Keratinocyte (primary cell): ENCODE measurements around the gene ATP1A4. TPM values are rescaled to one million over a fixed set of nuclear protein-coding genes. Genes with fewer than 3 reads are reported as not detected.

Experiments used
- DNase-seq: peaks from one replicate; pipeline ENCODE4 v3.0.0-alpha.2; 2011; ENCODE audit warnings: low read depth, missing footprints, low spot score
- FAIRE-seq: peaks from 2 replicates; lab custom pipeline; 2011; peaks lifted over from hg19 to GRCh38; lab: Jason Lieb, UNC
- H2AFZ ChIP-seq: 2 replicates; pipeline ENCODE4 v1.6.0; 2012; ENCODE audit warnings: low read length, control low read depth, inconsistent platforms; ENCODE audit not compliant: control insufficient read depth
- H3K27ac ChIP-seq: 2 replicates; pipeline ENCODE4 v1.5.1; 2011; ENCODE audit warnings: low read length; ENCODE audit not compliant: control insufficient read depth, insufficient read depth
- H3K27me3 ChIP-seq: 3 replicates; pipeline ENCODE4 v1.6.0; 2011; ENCODE audit warnings: low read length; ENCODE audit not compliant: control insufficient read depth, insufficient read depth; ENCODE audit errors: extremely low read depth
- H3K36me3 ChIP-seq, 2 experiments: 2 replicates in 1 of 2; 3 replicates in 1 of 2; pipeline ENCODE4 v1.5.1; 2011; ENCODE audit warnings: low read length in 2 of 2, mild to moderate bottlenecking in 1 of 2; ENCODE audit not compliant: control insufficient read depth in 2 of 2, insufficient read depth in 2 of 2; ENCODE audit errors: extremely low read depth in 1 of 2
- H3K4me1 ChIP-seq: 3 replicates; pipeline ENCODE4 v1.5.1; 2011; ENCODE audit warnings: low read length; ENCODE audit not compliant: control insufficient read depth, insufficient read depth; ENCODE audit errors: extremely low read depth
- H3K4me2 ChIP-seq: 3 replicates; pipeline ENCODE4 v1.6.0; 2011; ENCODE audit warnings: low read depth, low read length; ENCODE audit not compliant: control insufficient read depth, insufficient read depth; ENCODE audit errors: extremely low read depth
- H3K4me3 ChIP-seq, 3 experiments: fragments of 200-600 bp in 1 of 3; sonication (generic) in 1 of 3; 2 replicates in 2 of 3; 3 replicates in 1 of 3; pipeline ENCODE4 v1.5.1; 2011 to 2016; ENCODE audit warnings: low read length in 3 of 3, mild to moderate bottlenecking in 3 of 3, control low read depth in 2 of 3, inconsistent platforms in 1 of 3, low read depth in 1 of 3, mixed read lengths in 1 of 3, mixed run types in 1 of 3, moderate library complexity in 1 of 3; ENCODE audit not compliant: control insufficient read depth in 2 of 3, insufficient read depth in 2 of 3; ENCODE audit errors: extremely low read depth in 1 of 3
- H3K79me2 ChIP-seq: 2 replicates; pipeline ENCODE4 v1.6.0; 2012; ENCODE audit warnings: low read length; ENCODE audit not compliant: control insufficient read depth, insufficient read depth
- H3K9ac ChIP-seq: 3 replicates; pipeline ENCODE4 v1.6.0; 2011; ENCODE audit warnings: low read length; ENCODE audit not compliant: control insufficient read depth, insufficient read depth; ENCODE audit errors: extremely low read depth
- H3K9me1 ChIP-seq: 3 replicates; pipeline ENCODE4 v1.6.0; 2011; ENCODE audit warnings: low read length; ENCODE audit not compliant: control insufficient read depth, insufficient read depth; ENCODE audit errors: extremely low read depth
- H3K9me3 ChIP-seq: 2 replicates; pipeline ENCODE4 v1.5.1; 2012; ENCODE audit warnings: low read depth, low read length; ENCODE audit not compliant: control insufficient read depth
- H4K20me1 ChIP-seq: 3 replicates; pipeline ENCODE4 v1.6.0; 2011; ENCODE audit warnings: low read length; ENCODE audit not compliant: control insufficient read depth, insufficient read depth; ENCODE audit errors: extremely low read depth
- EZH2 ChIP-seq: IDR thresholded peaks from one replicate; pipeline ENCODE4 v1.6.1; 2012; ENCODE audit warnings: inconsistent platforms, mild to moderate bottlenecking, low read length, moderate library complexity
- dilution Hi-C: fragments of 300-500 bp; cut with MboI; formaldehyde crosslinking; loops from one replicate; pipeline ENCODE4 v1.7.0; 2020; ENCODE audit warnings: low sequenced_read_pairs; ENCODE audit not compliant: extremely low pct_ligation_motif_present
- polyA plus RNA-seq, 5 experiments: library from polyadenylated mRNA; depleted of rRNA in 3 of 5; stranded (reverse) in 3 of 5; stranded (forward) in 1 of 5; unstranded in 1 of 5; fragments of >200 nt; gene quantifications; 1 replicate in 1 of 5; 2 replicates in 3 of 5; 3 replicates in 1 of 5; pipeline versions ENCODE4 v1.2.1 to v1.2.3, GENCODE V29; 2011 to 2012; ENCODE audit warnings: missing spikeins in 2 of 5, low read depth in 1 of 5, low replicate concordance in 1 of 5
- TF ChIP-seq, protein P1 (sequence below), 3 experiments: IDR thresholded peaks in 1 of 3; conservative IDR thresholded peaks in 1 of 3; optimal IDR thresholded peaks in 1 of 3; 2 replicates in 2 of 3; 3 replicates in 1 of 3; pipeline versions ENCODE3 to v1.5.1; 2011; ENCODE audit warnings: low read length in 3 of 3, mild to moderate bottlenecking in 3 of 3, moderate library complexity in 2 of 3, control low read depth in 1 of 3, inconsistent platforms in 1 of 3; ENCODE audit not compliant: insufficient read depth in 2 of 3; ENCODE audit errors: extremely low read depth in 1 of 3

ATP1A4 gene
- polyA plus RNA-seq, 1 donor (not counting 4 experiments of a cell fraction or from before 2014, with no cell fraction given): not detected

GRCh38 chr1:160164121-160164520 is 12.7 kb downstream of the ATP1A4 start:
- H4K20me1 ChIP-seq: no peaks in the 10 kb centered on the region
- no peak for DNase-seq
- no peak overlapping the region for H3K9ac ChIP-seq
- no peak overlapping the region for H2AFZ ChIP-seq
- no peaks in the 10 kb centered on the region for H3K36me3 ChIP-seq
- TF ChIP-seq, protein P1, sequence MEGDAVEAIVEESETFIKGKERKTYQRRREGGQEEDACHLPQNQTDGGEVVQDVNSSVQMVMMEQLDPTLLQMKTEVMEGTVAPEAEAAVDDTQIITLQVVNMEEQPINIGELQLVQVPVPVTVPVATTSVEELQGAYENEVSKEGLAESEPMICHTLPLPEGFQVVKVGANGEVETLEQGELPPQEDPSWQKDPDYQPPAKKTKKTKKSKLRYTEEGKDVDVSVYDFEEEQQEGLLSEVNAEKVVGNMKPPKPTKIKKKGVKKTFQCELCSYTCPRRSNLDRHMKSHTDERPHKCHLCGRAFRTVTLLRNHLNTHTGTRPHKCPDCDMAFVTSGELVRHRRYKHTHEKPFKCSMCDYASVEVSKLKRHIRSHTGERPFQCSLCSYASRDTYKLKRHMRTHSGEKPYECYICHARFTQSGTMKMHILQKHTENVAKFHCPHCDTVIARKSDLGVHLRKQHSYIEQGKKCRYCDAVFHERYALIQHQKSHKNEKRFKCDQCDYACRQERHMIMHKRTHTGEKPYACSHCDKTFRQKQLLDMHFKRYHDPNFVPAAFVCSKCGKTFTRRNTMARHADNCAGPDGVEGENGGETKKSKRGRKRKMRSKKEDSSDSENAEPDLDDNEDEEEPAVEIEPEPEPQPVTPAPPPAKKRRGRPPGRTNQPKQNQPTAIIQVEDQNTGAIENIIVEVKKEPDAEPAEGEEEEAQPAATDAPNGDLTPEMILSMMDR (optimal IDR thresholded peaks at IDR 0.05 in 1 of 3, IDR thresholded peaks at IDR 0.05 in 1 of 3, conservative IDR thresholded peaks at IDR 0.05 in 1 of 3; ENCODE audit: extremely low read depth in 1 of 3, insufficient read depth in 2 of 3, low read length in 3 of 3): no peak
- TF ChIP-seq EZH2: no peak
- H3K9me1 ChIP-seq: no peaks in the 10 kb centered on the region
- dilution Hi-C loops: no loop called here
- no peak overlapping the region for H3K27ac ChIP-seq
- no peaks in the 10 kb centered on the region for H3K9me3 ChIP-seq
- H3K27me3 ChIP-seq: peaks cover 5% of the 10 kb centered on the region
- H3K4me1 ChIP-seq: no peaks in the 10 kb centered on the region
- no peak overlapping the region for H3K4me2 ChIP-seq
- H3K79me2 ChIP-seq: no peaks in the 10 kb centered on the region
- no peak overlapping the region for H3K4me3 ChIP-seq
- FAIRE-seq: no peak

DNA sequence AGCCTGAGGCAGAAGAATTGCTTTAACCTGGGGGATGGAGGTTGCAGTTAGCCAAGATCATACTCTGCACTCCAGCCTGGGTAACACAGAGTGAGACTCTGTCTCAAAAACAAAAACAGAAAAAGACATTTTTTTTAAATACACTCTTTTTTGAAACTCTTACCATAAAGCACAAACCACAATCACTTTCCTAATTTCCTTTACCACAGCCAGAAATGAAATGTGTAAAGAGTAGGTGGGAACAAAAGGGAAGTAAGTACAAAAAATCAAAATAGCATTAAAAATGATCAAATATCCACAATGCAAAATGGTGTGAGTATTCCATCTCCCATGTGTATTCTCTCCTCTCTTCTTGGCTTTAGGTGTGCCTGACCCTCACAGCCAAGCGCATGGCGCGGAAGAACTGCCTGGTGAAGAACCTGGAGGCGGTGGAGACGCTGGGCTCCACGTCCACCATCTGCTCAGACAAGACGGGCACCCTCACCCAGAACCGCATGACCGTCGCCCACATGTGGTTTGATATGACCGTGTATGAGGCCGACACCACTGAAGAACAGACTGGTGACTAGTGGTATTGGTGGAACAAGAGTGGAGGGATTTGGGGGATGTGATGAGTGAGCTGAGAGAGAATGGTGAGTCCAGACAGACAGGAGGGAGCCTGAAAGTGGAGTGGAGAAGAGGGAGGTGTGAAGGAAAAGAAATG is 14.9 kb downstream of the ATP1A4 start:
- Histone ChIP-seq H3K9ac (no peak overlapping the region), H2AFZ (no peak overlapping the region), H3K9me3 (no peaks in the 10 kb centered on the region), H3K27ac (no peak overlapping the region), H3K79me2 (no peaks in the 10 kb centered on the region), H3K36me3 (no peaks in the 10 kb centered on the region), H3K27me3 (peaks cover 5% of the 10 kb centered on the region), H4K20me1 (no peaks in the 10 kb centered on the region), H3K4me1 (peaks cover 4% of the 10 kb centered on the region), H3K4me3 (no peak overlapping the region), H3K4me2 (no peak overlapping the region), H3K9me1 (no peaks in the 10 kb centered on the region)
- FAIRE-seq (no peak), DNase-seq (no peak)
- TF ChIP-seq EZH2: no peak
- TF ChIP-seq, protein P1 (optimal IDR thresholded peaks at IDR 0.05 in 1 of 3, IDR thresholded peaks at IDR 0.05 in 1 of 3, conservative IDR thresholded peaks at IDR 0.05 in 1 of 3; ENCODE audit: extremely low read depth in 1 of 3, insufficient read depth in 2 of 3, low read length in 3 of 3): no peak
- dilution Hi-C loops: no loop called here
